Measurements from ENCODE around the gene SYNGR3. TPM values are rescaled to one million over a fixed set of nuclear protein-coding genes. Genes with fewer than 3 reads are reported as not detected.

Gene SYNGR3
- total and polyA plus RNA-seq, 2 experiments from 2014 or later = 21.8 to 27.2 TPM

DNA sequence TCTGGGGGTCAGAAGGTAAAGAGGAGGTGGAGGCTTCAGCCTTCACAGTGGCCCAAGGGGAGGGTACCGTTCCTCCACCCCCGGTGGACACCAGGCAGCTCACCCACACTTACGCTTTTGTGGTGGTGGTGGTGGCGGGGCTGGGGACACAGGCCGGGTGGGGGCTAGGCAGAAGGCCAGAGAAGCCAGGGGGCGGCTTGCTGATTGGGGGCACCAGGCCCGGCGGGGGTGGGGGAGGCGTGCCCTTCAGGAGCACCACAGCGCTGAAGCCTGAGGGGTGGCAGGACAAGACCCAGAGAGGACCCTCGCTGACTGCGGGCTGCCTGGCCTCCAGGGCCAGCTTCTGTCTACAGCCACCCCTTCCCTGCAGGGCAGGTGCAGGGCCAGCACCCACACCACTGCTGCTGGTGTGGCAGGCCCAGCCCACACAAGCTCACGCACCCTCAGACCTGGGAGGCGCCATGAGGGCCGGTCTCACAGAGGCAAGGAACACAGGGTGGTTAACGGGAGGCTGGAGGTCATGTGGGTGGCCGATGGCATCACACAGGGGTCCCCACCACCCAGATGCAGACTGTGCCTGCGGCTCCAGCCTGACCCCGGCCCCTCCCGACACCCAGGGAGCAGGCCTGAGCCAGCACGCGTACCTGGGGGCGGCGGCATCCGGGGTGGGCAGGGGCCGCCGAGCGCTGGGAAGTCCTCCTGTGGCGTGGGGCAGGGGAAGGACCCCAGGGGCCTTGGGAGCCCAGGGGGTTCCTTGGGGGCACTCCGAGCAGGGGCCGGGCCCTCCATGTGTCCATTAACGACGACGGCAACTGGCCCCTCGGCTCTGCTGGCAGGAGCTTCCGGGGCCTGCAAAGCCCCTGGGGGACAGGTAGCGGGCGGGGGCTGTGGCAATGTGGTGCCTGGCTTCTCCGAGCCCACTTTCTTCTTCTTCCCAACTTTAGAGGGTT lies 9.4 kb downstream of the SYNGR3 start:
- peaks cover 39% of the 10 kb centered on the region for H3K36me3 ChIP-seq
- peaks cover 2% of the 10 kb centered on the region for H3K4me1 ChIP-seq (ENCODE audit: low read depth)
- no peaks in the 10 kb centered on the region for H3K27me3 ChIP-seq
- H3K4me3 ChIP-seq = no peak overlapping the region
- H3K27ac ChIP-seq = no peak overlapping the region
- H3K9me3 ChIP-seq (ENCODE audit: low read depth) = no peaks in the 10 kb centered on the region
- TF ChIP-seq CTCF (IDR thresholded peaks at IDR 0.05; ENCODE audit: low read depth, low read length) = no peak
- no peak for DNase-seq (ENCODE audit: low read depth in 1 of 2, low spot score in 1 of 2)

GRCh38 chr16:1999866-2000514 lies 10.2 kb downstream of the SYNGR3 start:
- peaks cover 10% of the 10 kb centered on the region for H3K4me1 ChIP-seq (ENCODE audit: low read depth)
- peaks cover 39% of the 10 kb centered on the region for H3K36me3 ChIP-seq
- H3K4me3 ChIP-seq = no peak overlapping the region
- no peak for DNase-seq (ENCODE audit: low read depth in 1 of 2, low spot score in 1 of 2)
- no peaks in the 10 kb centered on the region for H3K9me3 ChIP-seq (ENCODE audit: low read depth)
- TF ChIP-seq CTCF (IDR thresholded peaks at IDR 0.05; ENCODE audit: low read depth, low read length) = no peak
- H3K27me3 ChIP-seq = no peaks in the 10 kb centered on the region
- no peak overlapping the region for H3K27ac ChIP-seq

- no peak for TF ChIP-seq CTCF (IDR thresholded peaks at IDR 0.05; ENCODE audit: low read depth, low read length)
- peaks cover 39% of the 10 kb centered on the region for H3K36me3 ChIP-seq
- no peak for DNase-seq (ENCODE audit: low read depth in 1 of 2, low spot score in 1 of 2)
- no peak overlapping the region for H3K4me3 ChIP-seq
- H3K27me3 ChIP-seq = no peaks in the 10 kb centered on the region
- H3K9me3 ChIP-seq (ENCODE audit: low read depth) = no peaks in the 10 kb centered on the region
- peaks cover 11% of the 10 kb centered on the region for H3K4me1 ChIP-seq (ENCODE audit: low read depth)
- no peak overlapping the region for H3K27ac ChIP-seq
These were observed 11.3 kb downstream of the SYNGR3 start for GRCh38 chr16:2001035-2001434.

- Histone ChIP-seq H3K27ac (no peak overlapping the region), H3K4me3 (no peak overlapping the region), H3K36me3 (peaks cover 39% of the 10 kb centered on the region), H3K27me3 (no peaks in the 10 kb centered on the region), H3K9me3 (ENCODE audit: low read depth) (no peaks in the 10 kb centered on the region), H3K4me1 (ENCODE audit: low read depth) (peaks cover 11% of the 10 kb centered on the region)
- TF ChIP-seq CTCF (IDR thresholded peaks at IDR 0.05; ENCODE audit: low read depth, low read length) = no peak
- DNase-seq (ENCODE audit: low read depth in 1 of 2, low spot score in 1 of 2) = no peak
These were observed 11.9 kb downstream of the SYNGR3 start for GRCh38 chr16:2001456-2002355.
